Measurements from ENCODE around the gene RHO. TPM values are rescaled to one million over a fixed set of nuclear protein-coding genes. Genes with fewer than 3 reads are reported as not detected.
A peak's percentile ranks its signal among the peaks of the same experiment; 100 is the strongest.
"Not testable (repeated sequence)": the region's sequence is repeated elsewhere in the genome, so short reads cannot be mapped to it uniquely, and the experiment has no call there.

Gene RHO
- total and polyA plus RNA-seq, 4 donors = 0.01 TPM; not detected in 3

DNA sequence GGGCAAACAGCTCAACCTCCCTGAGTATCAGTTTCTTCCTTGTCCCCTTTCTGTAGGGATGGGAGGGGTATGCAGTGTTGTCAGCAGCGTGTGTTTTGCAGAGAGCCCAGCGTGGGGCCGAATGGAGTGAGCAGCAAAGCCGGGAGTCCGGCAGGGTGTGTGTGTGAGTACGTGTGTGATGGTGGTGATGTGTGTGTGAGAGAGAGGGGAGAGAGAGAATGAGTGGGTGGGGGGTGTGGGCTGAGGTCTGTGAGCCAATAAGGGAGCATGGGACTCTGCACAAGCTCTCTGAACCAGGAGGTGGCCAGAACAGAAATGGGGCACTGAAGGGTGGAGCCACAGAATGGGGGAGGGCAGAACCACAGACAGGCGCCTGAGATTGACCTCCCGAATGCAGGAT is 44.6 kb upstream of the RHO start:
- no peaks in the 10 kb centered on the region for H3K27me3 ChIP-seq (ENCODE audit: control insufficient read depth in 3 of 3, insufficient read depth in 3 of 3, low read length in 2 of 3)
- no peak for DNase-seq
- ATAC-seq (ENCODE audit: insufficient read depth, low FRiP score) = no peak
- peaks cover 3 to 40% (median 30%) of the 10 kb centered on the region in 4 donors for H3K36me3 ChIP-seq (ENCODE audit: control insufficient read depth in 4 of 4, insufficient read depth in 4 of 4, low read length in 4 of 4)
- peaks cover 0 to 27% (median 22%) of the 10 kb centered on the region in 5 donors for H3K4me1 ChIP-seq (ENCODE audit: control insufficient read depth in 5 of 5, insufficient read depth in 5 of 5, low read length in 5 of 5)
- H3K9me3 ChIP-seq (ENCODE audit: control insufficient read depth in 4 of 4, insufficient read depth in 3 of 4, low read length in 3 of 4) = no peaks in the 10 kb centered on the region
- H3K27ac ChIP-seq (ENCODE audit: low read depth in 1 of 2, low read length in 1 of 2) = no peak overlapping the region
- TF ChIP-seq, protein P1, sequence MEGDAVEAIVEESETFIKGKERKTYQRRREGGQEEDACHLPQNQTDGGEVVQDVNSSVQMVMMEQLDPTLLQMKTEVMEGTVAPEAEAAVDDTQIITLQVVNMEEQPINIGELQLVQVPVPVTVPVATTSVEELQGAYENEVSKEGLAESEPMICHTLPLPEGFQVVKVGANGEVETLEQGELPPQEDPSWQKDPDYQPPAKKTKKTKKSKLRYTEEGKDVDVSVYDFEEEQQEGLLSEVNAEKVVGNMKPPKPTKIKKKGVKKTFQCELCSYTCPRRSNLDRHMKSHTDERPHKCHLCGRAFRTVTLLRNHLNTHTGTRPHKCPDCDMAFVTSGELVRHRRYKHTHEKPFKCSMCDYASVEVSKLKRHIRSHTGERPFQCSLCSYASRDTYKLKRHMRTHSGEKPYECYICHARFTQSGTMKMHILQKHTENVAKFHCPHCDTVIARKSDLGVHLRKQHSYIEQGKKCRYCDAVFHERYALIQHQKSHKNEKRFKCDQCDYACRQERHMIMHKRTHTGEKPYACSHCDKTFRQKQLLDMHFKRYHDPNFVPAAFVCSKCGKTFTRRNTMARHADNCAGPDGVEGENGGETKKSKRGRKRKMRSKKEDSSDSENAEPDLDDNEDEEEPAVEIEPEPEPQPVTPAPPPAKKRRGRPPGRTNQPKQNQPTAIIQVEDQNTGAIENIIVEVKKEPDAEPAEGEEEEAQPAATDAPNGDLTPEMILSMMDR (IDR thresholded peaks at IDR 0.05; ENCODE audit: control extremely low read depth, extremely low read depth) = no peak
- WGBS, 2 donors = 91 to 97% methylated on average over 8 of the region's 8 CpGs
- no peak overlapping the region for H3K4me3 ChIP-seq
- no peak overlapping the region for H3K9ac ChIP-seq (ENCODE audit: insufficient read depth in 1 of 2, low read length in 2 of 2)

DNA sequence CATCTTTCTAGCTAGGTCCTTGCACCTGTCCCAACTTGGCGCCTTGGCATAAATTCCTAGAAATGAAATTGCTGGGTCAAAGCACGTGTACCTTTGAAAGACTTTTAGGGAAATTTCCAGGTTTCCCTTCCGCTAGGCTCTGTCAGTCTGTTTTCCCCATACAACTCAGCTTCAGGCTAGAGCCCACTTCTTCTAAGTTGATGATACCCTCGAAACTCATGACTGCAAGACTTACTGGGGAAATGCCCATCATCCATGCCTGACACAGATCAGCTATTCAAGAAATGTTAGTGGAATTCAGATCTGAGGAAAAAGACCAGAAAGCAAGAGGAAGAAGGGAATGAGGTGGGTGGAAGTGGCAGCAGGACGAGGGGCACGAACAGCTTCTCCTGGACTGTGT is 43.3 kb upstream of the RHO start:
- ATAC-seq (ENCODE audit: insufficient read depth, low FRiP score); H3K4me3 ChIP-seq; H3K9me3 ChIP-seq (ENCODE audit: control insufficient read depth in 4 of 4, insufficient read depth in 3 of 4, low read length in 3 of 4); H3K27ac ChIP-seq (ENCODE audit: low read depth in 1 of 2, low read length in 1 of 2); DNase-seq; H3K27me3 ChIP-seq (ENCODE audit: control insufficient read depth in 3 of 3, insufficient read depth in 3 of 3, low read length in 2 of 3): not testable (repeated sequence)
- WGBS, 2 donors = 86 to 88% methylated on average over 6 of the region's 6 CpGs
- Histone ChIP-seq H3K4me1 (ENCODE audit: control insufficient read depth in 5 of 5, insufficient read depth in 5 of 5, low read length in 5 of 5) (peaks cover 0 to 27% (median 22%) of the 10 kb centered on the region in 5 donors), H3K9ac (ENCODE audit: insufficient read depth in 1 of 2, low read length in 2 of 2) (peak overlapping the region in 1 of 2 donors; percentile 1), H3K36me3 (ENCODE audit: control insufficient read depth in 4 of 4, insufficient read depth in 4 of 4, low read length in 4 of 4) (peaks cover 0 to 37% (median 23%) of the 10 kb centered on the region in 4 donors)

DNA sequence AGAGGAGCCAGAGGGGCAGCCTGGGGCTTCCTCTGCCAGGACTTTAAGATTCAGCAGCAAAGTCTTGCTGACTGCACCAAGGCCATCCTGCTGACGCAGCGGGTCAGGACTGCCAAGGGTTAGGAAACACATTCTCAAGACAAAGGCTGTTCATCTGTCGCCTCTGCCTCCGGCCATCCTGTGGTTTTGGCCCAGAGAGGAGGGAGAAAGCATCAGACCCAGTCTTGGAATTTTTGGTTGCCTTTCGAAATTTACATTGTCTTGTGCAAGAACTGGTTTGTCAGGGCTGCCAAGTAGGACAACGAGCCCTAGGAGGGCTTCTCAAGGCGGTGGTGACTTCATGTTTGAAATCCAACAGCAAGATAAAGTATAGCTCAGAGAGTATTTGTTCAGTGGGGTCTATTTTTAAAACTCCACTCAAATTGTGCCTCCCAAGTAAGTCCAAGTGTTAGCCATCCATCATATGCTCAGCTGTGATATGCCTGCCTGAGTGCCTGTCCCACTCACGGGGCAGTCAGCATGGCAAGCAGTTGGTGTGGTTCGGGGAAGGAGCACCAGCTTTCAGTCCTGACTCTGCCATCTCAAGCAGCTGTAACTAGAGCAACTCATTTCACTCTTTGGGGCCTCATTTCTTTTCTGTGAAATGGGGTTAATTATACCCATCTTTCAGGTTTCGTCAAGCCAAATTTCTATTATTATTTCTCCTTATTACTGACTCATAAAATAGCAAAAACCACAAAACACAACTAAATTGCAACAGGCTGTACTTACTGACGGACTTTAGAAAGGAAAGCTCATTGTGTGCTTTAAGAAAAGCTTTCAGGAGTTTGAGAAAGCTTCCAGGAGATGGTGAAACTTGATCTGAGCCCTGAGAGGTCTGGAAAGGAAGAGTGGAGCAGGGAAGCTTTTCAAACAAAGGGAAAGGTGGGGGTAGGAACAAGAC is 42.4 kb upstream of the RHO start:
- TF ChIP-seq, protein P1 (IDR thresholded peaks at IDR 0.05; ENCODE audit: control extremely low read depth, extremely low read depth) = no peak
- peaks cover 0 to 24% (median 22%) of the 10 kb centered on the region in 5 donors for H3K4me1 ChIP-seq (ENCODE audit: control insufficient read depth in 5 of 5, insufficient read depth in 5 of 5, low read length in 5 of 5)
- no peaks in the 10 kb centered on the region for H3K9me3 ChIP-seq (ENCODE audit: control insufficient read depth in 4 of 4, insufficient read depth in 3 of 4, low read length in 3 of 4)
- peak overlapping the region in 1 of 2 donors; percentile 11 for H3K9ac ChIP-seq (ENCODE audit: insufficient read depth in 1 of 2, low read length in 2 of 2)
- peaks cover 0 to 36% (median 18%) of the 10 kb centered on the region in 4 donors for H3K36me3 ChIP-seq (ENCODE audit: control insufficient read depth in 4 of 4, insufficient read depth in 4 of 4, low read length in 4 of 4)
- H3K27me3 ChIP-seq (ENCODE audit: control insufficient read depth in 3 of 3, insufficient read depth in 3 of 3, low read length in 2 of 3) = no peaks in the 10 kb centered on the region
- DNase-seq (peak; percentile 62 to 84 (median 71)), ATAC-seq (ENCODE audit: insufficient read depth, low FRiP score) (peak; percentile 46)
- WGBS, 2 donors = 42 to 45% methylated on average over 11 of the region's 11 CpGs
- H3K27ac ChIP-seq (ENCODE audit: low read depth in 1 of 2, low read length in 1 of 2) = peak overlapping the region; percentile 26 to 84
- H3K4me3 ChIP-seq = no peak overlapping the region

DNA sequence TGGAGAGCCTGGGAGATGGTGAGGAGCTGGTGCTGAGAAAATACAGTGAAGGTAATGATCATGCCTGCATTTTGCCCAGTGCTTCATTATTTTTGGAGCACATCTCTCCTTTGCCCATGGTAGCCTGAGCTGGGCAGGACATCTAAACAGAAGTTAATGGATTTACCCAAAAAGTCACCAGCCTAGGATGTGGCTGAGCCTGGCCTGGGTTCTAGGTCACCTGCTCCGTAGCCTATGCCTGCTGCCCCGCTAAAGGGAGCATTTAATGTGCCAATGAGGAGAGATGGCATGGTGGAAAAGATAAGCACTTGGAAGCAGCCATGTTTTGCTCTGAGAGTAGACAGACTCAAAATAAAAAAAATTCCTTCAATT is 41.8 kb upstream of the RHO start:
- Histone ChIP-seq H3K36me3 (ENCODE audit: control insufficient read depth in 4 of 4, insufficient read depth in 4 of 4, low read length in 4 of 4) (peaks cover 0 to 41% (median 17%) of the 10 kb centered on the region in 4 donors), H3K27me3 (ENCODE audit: control insufficient read depth in 3 of 3, insufficient read depth in 3 of 3, low read length in 2 of 3) (no peaks in the 10 kb centered on the region), H3K9ac (ENCODE audit: insufficient read depth in 1 of 2, low read length in 2 of 2) (peak overlapping the region in 1 of 2 donors; percentile 11), H3K4me1 (ENCODE audit: control insufficient read depth in 5 of 5, insufficient read depth in 5 of 5, low read length in 5 of 5) (peaks cover 0 to 24% (median 19%) of the 10 kb centered on the region in 5 donors), H3K27ac (ENCODE audit: low read depth in 1 of 2, low read length in 1 of 2) (peak overlapping the region in 1 of 2 donors; percentile 81), H3K4me3 (no peak overlapping the region), H3K9me3 (ENCODE audit: control insufficient read depth in 4 of 4, insufficient read depth in 3 of 4, low read length in 3 of 4) (no peaks in the 10 kb centered on the region)
- WGBS, 2 donors = 96 to 100% methylated on average over 2 of the region's 2 CpGs
- TF ChIP-seq, protein P1 (IDR thresholded peaks at IDR 0.05; ENCODE audit: control extremely low read depth, extremely low read depth) = no peak
- ATAC-seq (ENCODE audit: insufficient read depth, low FRiP score) = no peak
- no peak for DNase-seq

Measured in lung (tissue), 12 donors.